ENCODE results near the gene IL1RAPL1.

- TF ChIP-seq OSR1 (CRISPR knock-in tag; IDR thresholded peaks at IDR 0.05) (no peak), PATZ1 (CRISPR knock-in tag; IDR thresholded peaks at IDR 0.05; ENCODE audit: borderline replicate concordance) (no peak), ARNTL (CRISPR knock-in tag; IDR thresholded peaks at IDR 0.05; ENCODE audit: borderline replicate concordance, low read depth) (no peak), ZNF8 (CRISPR knock-in tag; IDR thresholded peaks at IDR 0.05) (no peak), TOX (CRISPR knock-in tag; IDR thresholded peaks at IDR 0.05; ENCODE audit: borderline replicate concordance) (no peak), PPARA (CRISPR knock-in tag; IDR thresholded peaks at IDR 0.05; ENCODE audit: borderline replicate concordance) (no peak), RARB (CRISPR knock-in tag; IDR thresholded peaks at IDR 0.05) (no peak), CSDC2 (CRISPR knock-in tag; IDR thresholded peaks at IDR 0.05) (no peak), ZFP3 (CRISPR knock-in tag; IDR thresholded peaks at IDR 0.05) (no peak), ISL1 (CRISPR knock-in tag; IDR thresholded peaks at IDR 0.05) (no peak), CREB5 (CRISPR knock-in tag; IDR thresholded peaks at IDR 0.05; ENCODE audit: low read depth) (no peak)
Observed at GRCh38 chrX:29231800-29232199, 644.6 kb downstream of the IL1RAPL1 start.

Data from SK-N-SH treated with all-trans-retinoic acid at 6 μM for 48 hours (cell line).